HG03558 (cell line): ENCODE data around the gene DYNLL2.
"Not testable (repeated sequence)": the region's sequence is repeated elsewhere in the genome, so short reads cannot be mapped to it uniquely, and the experiment has no call there.

Experiments
- ATAC-seq: cut with Tn5 transposase; IDR thresholded peaks from one replicate; pipeline ENCODE4 v1.9.1; 2021; ENCODE audit warnings: moderate number of reproducible peaks; ENCODE audit not compliant: unreplicated experiment; ENCODE audit errors: extremely low read depth

The DYNLL2 gene

GRCh38 chr17:58097384-58098088 lies 14.3 kb downstream of the DYNLL2 start:
- no peak for ATAC-seq

GRCh38 chr17:58100506-58100905 lies 17.3 kb downstream of the DYNLL2 start:
- no peak for ATAC-seq

GRCh38 chr17:58101898-58102297 lies 18.7 kb downstream of the DYNLL2 start:
- not testable (repeated sequence) for ATAC-seq

GRCh38 chr17:58105093-58105492 lies 21.9 kb downstream of the DYNLL2 start:
- ATAC-seq: no peak

- no peak for ATAC-seq
These were observed 24.1 kb downstream of the DYNLL2 start for GRCh38 chr17:58107306-58107705.

- ATAC-seq: no peak
These were observed 26.0 kb downstream of the DYNLL2 start for GRCh38 chr17:58109197-58109596.

GRCh38 chr17:58110012-58110411 lies 26.8 kb downstream of the DYNLL2 start:
- ATAC-seq: no peak

GRCh38 chr17:58111676-58112075 lies 28.5 kb downstream of the DYNLL2 start:
- ATAC-seq: no peak

GRCh38 chr17:58112970-58113631 lies 29.9 kb downstream of the DYNLL2 start:
- no peak for ATAC-seq

GRCh38 chr17:58113947-58114346 lies 30.7 kb downstream of the DYNLL2 start:
- ATAC-seq: no peak

GRCh38 chr17:58117382-58117781 lies 34.2 kb downstream of the DYNLL2 start:
- no peak for ATAC-seq

- ATAC-seq: no peak
These were observed 36.3 kb downstream of the DYNLL2 start for GRCh38 chr17:58119491-58119890.

- ATAC-seq: no peak
These were observed 37.1 kb downstream of the DYNLL2 start for GRCh38 chr17:58120195-58120822.

- no peak for ATAC-seq
These were observed 38.7 kb downstream of the DYNLL2 start for GRCh38 chr17:58121925-58122324.

GRCh38 chr17:58127846-58128245 lies 44.6 kb downstream of the DYNLL2 start:
- ATAC-seq: no peak

- ATAC-seq: not testable (repeated sequence)
These were observed 49.5 kb downstream of the DYNLL2 start for GRCh38 chr17:58132697-58133096.

- ATAC-seq: no peak
These were observed 53.6 kb downstream of the DYNLL2 start for GRCh38 chr17:58136669-58137279.

- ATAC-seq: no peak
These were observed 58.3 kb downstream of the DYNLL2 start for GRCh38 chr17:58141505-58141904.

- ATAC-seq: not testable (repeated sequence)
These were observed 60.1 kb downstream of the DYNLL2 start for GRCh38 chr17:58143335-58143734.

- no peak for ATAC-seq
These were observed 61.6 kb downstream of the DYNLL2 start for GRCh38 chr17:58144801-58145200.
